ENCODE results near the gene VIPR1. TPM values are rescaled to one million over a fixed set of nuclear protein-coding genes. Genes with fewer than 3 reads are reported as not detected.
A peak's percentile ranks its signal among the peaks of the same experiment; 100 is the strongest.

Gene VIPR1, protein sequence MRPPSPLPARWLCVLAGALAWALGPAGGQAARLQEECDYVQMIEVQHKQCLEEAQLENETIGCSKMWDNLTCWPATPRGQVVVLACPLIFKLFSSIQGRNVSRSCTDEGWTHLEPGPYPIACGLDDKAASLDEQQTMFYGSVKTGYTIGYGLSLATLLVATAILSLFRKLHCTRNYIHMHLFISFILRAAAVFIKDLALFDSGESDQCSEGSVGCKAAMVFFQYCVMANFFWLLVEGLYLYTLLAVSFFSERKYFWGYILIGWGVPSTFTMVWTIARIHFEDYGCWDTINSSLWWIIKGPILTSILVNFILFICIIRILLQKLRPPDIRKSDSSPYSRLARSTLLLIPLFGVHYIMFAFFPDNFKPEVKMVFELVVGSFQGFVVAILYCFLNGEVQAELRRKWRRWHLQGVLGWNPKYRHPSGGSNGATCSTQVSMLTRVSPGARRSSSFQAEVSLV
- 0.35 TPM in 1 of 2 replicates, not detected in the other for total RNA-seq (2014; rRNA removed; shearing (Covaris generic))
- not detected in 2 replicates for polyA plus RNA-seq (2014; cell fraction: nucleus; rRNA removed)

DNA sequence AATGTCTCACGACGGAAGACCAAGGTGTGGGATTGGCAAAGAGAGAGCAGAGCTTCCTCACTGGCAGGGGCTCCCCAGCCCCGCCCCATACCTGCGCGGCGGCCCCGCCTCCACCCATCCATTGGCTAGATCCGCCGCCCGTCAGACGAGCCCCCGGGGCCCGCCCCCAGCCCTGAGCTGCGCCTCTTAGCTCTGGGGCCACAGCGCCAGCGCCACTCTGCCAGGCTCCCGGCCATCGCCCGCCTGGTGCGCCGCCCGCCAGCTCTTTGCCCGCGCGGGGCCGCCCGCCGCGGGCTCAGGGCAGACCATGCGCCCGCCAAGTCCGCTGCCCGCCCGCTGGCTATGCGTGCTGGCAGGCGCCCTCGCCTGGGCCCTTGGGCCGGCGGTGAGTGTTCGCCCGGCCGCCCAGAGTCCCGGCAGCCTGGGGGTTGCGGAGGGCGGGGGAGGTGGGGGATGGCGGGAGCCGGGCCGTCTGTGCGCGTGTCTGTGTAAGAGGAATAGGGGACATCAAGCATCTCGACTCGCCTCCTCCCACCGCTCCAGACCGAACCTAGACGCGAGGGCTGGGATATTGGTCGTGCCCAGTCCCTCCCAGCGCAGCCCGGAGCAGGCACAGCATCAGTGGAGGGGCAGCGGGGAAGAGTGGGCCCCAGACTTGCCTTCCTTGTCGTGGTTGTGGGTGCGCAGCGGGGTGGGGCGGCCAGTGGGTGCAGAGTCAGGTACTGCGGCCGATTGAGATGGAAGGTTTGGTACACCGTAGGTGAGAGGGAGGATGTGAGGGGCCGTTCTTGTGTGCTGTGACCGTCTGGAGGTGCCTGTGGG lies at the start of gene VIPR1:
Gene VIPR1, plus strand, starts transcription at position 215 of the 822 bp plus-strand sequence. Its CDS starts 93 bp downstream, at position 308.
- DNase-seq (ENCODE audit: extremely low read depth, low read depth): peak; percentile 36

DNA sequence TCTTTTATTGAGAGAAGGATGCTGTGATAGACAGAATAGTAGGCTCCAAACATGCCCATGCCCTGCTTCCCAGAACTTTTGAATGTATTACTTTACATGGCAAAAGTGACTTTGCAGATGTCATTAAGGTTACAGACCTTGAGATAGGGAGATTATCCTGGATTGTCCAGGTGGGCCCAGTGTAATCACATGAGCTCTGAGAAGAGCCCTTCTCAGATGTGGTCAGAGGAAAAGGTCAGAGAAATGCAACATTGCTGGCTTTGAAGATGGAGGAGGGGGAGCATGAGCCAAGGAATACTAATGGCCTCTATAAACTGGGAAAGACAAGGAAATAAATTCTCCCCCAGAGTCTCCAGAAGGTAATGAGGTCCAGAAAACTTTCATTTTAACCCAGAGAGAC lies 46.2 kb upstream of the VIPR1 start:
- DNase-seq (ENCODE audit: extremely low read depth, low read depth): no peak

DNA sequence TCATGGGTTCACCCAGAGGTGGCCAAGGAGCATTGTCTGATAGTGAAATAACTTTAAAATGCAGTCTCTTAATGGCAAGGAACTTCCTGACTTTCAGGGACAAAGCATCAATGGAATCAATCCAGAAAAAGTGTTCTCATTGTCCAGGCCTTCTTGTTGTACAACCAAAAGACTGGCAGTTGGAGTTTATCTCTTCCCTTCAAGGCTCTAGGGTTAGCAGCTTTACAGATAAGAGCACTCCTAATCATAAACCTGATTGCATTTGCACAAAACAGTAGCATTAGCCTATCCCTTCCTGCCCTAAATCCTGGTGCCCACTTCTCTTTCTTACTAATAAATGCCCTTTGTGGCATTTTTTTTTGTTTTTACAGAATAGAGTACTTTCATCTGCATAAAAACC lies 43.3 kb upstream of the VIPR1 start:
- no peak for DNase-seq (ENCODE audit: extremely low read depth, low read depth)

GRCh38 chr3:42461762-42462161 lies 40.7 kb upstream of the VIPR1 start:
- no peak for DNase-seq (ENCODE audit: extremely low read depth, low read depth)

DNA sequence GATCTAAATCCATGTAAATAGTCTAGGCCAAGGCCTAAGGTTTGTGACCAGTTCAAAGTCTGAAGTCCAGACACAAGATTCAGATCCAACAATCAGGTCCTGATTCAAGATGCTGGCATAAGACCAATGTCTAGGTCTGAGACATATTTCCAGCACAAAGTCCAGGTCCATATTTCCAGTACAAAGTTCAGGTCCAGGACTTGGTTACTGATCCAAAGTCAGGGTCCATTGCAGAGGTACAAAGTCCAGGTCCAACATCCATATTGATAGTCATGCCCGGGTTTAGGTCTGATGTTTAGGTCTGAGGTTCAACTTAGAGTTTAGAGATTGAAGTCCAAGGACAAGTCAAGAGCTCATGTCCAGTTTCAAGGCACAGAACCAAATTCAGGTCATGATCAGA lies 39.4 kb upstream of the VIPR1 start:
- DNase-seq (ENCODE audit: extremely low read depth, low read depth): no peak

- no peak for DNase-seq (ENCODE audit: extremely low read depth, low read depth)
Measured at GRCh38 chr3:42468111-42468510, 34.3 kb upstream of the VIPR1 start.

DNA sequence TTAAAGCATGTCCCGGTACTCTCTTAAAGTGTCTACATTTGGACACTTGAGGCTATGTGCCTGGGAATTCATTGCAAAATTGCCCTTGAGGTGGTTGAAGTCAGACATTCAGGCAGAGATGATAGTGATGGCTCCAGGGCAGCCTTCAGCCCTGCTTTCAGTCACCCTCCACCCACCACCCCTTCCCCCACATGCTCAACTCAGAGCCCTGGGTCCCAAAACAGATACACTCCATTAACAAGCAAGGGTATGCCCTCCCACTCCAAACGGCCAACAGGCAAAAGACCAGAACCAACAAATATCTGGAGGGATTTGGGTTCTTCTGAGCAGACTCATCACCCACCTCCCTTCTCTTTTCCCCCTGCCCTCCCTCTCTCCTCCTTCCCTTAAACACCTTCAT lies 29.9 kb upstream of the VIPR1 start:
- no peak for DNase-seq (ENCODE audit: extremely low read depth, low read depth)

GRCh38 chr3:42473083-42473932 lies 29.1 kb upstream of the VIPR1 start:
- DNase-seq (ENCODE audit: extremely low read depth, low read depth): no peak

GRCh38 chr3:42476225-42477125 lies 26.0 kb upstream of the VIPR1 start:
- DNase-seq (ENCODE audit: extremely low read depth, low read depth): no peak

GRCh38 chr3:42477696-42478095 lies 24.7 kb upstream of the VIPR1 start:
- no peak for DNase-seq (ENCODE audit: extremely low read depth, low read depth)

GRCh38 chr3:42478830-42479229 lies 23.6 kb upstream of the VIPR1 start:
- DNase-seq (ENCODE audit: extremely low read depth, low read depth): no peak

- no peak for DNase-seq (ENCODE audit: extremely low read depth, low read depth)
Measured at GRCh38 chr3:42486814-42487565, 15.5 kb upstream of the VIPR1 start.

- no peak for DNase-seq (ENCODE audit: extremely low read depth, low read depth)
Measured at GRCh38 chr3:42488687-42489086, 13.8 kb upstream of the VIPR1 start.

GRCh38 chr3:42489116-42489936 lies 13.1 kb upstream of the VIPR1 start:
- no peak for DNase-seq (ENCODE audit: extremely low read depth, low read depth)

DNA sequence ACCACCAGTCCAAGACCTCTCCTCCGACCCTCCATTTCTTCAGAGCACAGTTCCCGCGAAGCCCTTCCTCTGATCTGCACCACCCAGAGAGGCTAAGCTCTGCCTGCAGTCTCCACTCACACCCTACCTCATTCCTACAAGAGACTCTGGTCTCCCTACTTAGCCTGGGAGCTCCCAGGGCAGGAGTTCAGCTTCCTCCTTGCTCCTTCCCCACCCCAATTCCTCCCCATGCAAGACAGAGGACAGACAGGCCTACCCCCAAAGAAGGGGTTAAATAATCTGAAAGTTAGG lies 12.6 kb upstream of the VIPR1 start:
- DNase-seq (ENCODE audit: extremely low read depth, low read depth): no peak

GRCh38 chr3:42490243-42490642 lies 12.2 kb upstream of the VIPR1 start:
- no peak for DNase-seq (ENCODE audit: extremely low read depth, low read depth)

- DNase-seq (ENCODE audit: extremely low read depth, low read depth): no peak
Measured at GRCh38 chr3:42491881-42492507, 10.4 kb upstream of the VIPR1 start.
